ENCODE data around the gene KRTAP3-2. TPM values are rescaled to one million over a fixed set of nuclear protein-coding genes. Genes with fewer than 3 reads are reported as not detected.

KRTAP3-2 gene
- total RNA-seq, 1 donor from 2014 or later, result not detected

DNA sequence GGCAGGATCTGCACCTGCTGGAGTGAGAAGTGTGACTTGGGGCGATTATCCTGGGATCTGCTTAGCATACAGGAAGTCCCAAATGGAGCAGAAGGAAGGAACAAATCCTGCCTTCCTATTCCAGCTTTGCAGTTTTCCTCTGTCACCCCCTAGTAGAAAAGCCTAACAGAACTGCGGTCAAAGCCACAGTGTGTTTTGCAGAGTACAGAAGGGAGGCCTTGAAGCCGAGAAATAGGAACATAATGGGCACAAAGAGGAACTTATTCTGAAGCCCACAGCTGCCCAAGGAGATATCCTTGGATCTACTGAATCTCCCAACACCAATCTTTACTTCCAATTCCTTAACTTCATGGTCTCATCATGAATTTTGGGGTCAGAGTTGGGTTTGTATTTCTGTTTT is 18.8 kb upstream of the KRTAP3-2 start:
- Mint-ChIP-seq H3K27me3 (no peaks in the 10 kb centered on the region), H3K4me3 (no peak overlapping the region), H3K36me3 (peaks cover 3% of the 10 kb centered on the region), H3K27ac (no peak overlapping the region), H3K4me1 (ENCODE audit: unreplicated experiment) (no peaks in the 10 kb centered on the region), H3K9me3 (no peaks in the 10 kb centered on the region)
- TF ChIP-seq, protein P1, sequence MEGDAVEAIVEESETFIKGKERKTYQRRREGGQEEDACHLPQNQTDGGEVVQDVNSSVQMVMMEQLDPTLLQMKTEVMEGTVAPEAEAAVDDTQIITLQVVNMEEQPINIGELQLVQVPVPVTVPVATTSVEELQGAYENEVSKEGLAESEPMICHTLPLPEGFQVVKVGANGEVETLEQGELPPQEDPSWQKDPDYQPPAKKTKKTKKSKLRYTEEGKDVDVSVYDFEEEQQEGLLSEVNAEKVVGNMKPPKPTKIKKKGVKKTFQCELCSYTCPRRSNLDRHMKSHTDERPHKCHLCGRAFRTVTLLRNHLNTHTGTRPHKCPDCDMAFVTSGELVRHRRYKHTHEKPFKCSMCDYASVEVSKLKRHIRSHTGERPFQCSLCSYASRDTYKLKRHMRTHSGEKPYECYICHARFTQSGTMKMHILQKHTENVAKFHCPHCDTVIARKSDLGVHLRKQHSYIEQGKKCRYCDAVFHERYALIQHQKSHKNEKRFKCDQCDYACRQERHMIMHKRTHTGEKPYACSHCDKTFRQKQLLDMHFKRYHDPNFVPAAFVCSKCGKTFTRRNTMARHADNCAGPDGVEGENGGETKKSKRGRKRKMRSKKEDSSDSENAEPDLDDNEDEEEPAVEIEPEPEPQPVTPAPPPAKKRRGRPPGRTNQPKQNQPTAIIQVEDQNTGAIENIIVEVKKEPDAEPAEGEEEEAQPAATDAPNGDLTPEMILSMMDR (conservative IDR thresholded peaks at IDR 0.05), result no peak
- DNase-seq (ENCODE audit: extremely low spot score, unreplicated experiment), result no peak

DNA sequence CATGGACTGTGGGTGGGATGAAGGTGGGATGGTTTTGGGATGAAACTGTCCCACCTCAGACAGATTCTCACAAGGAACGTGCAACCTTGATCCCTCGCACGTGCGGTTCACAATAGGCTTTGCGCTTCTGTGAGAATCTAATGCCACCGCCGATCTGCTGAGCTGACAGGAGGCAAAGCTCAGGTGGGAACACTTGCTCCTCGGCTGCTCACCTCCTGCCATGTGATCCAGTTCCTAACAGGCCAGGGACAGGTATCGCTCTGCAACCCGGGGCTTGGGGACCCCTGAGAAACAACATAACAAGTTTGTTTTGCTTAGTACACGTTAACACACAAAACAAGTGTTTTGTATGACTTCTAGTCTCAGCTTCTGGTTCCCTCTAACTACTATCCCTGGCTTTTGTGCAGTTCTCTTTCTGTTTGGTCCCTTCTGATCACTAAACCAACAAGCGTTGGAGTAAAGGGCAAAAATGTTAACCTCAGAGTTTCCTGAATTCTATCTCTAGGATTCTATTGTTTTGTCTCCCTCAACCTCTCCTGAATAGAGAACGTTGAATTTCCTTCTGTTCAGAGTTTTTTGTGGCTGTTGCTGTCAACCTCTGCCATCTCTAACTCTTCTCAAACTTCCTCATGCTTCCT is 17.0 kb upstream of the KRTAP3-2 start:
- Mint-ChIP-seq H3K27me3 (no peaks in the 10 kb centered on the region), H3K9me3 (no peaks in the 10 kb centered on the region), H3K4me3 (no peak overlapping the region), H3K4me1 (ENCODE audit: unreplicated experiment) (peaks cover 4% of the 10 kb centered on the region), H3K27ac (no peak overlapping the region), H3K36me3 (no peaks in the 10 kb centered on the region)
- TF ChIP-seq, protein P1 (conservative IDR thresholded peaks at IDR 0.05), result no peak
- no peak for DNase-seq (ENCODE audit: extremely low spot score, unreplicated experiment)

DNA sequence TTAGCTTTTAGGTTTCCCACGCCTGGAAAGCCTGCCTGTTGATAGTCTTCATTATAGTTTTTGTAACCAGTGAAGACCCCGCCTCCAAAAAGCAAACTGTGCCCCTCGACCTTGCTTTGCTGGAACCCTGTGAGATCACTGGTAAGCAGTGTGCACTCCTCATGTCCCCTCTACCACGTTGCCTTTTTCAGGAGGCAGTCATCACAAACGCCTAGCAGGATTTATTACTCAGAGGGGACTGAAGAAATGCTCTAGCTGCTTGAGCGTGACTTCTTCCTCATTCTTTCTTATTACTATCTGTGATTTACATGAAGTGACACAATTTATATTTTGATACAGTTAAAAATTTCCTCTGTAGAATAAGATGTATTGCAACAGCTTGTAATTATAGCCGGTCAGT is 15.7 kb upstream of the KRTAP3-2 start:
- TF ChIP-seq, protein P1 (conservative IDR thresholded peaks at IDR 0.05), result no peak
- H3K4me3 Mint-ChIP-seq, result no peak overlapping the region
- peaks cover 4% of the 10 kb centered on the region for H3K4me1 Mint-ChIP-seq (ENCODE audit: unreplicated experiment)
- H3K9me3 Mint-ChIP-seq, result no peaks in the 10 kb centered on the region
- no peak overlapping the region for H3K27ac Mint-ChIP-seq
- DNase-seq (ENCODE audit: extremely low spot score, unreplicated experiment), result no peak
- H3K36me3 Mint-ChIP-seq, result no peaks in the 10 kb centered on the region
- H3K27me3 Mint-ChIP-seq, result no peaks in the 10 kb centered on the region

DNA sequence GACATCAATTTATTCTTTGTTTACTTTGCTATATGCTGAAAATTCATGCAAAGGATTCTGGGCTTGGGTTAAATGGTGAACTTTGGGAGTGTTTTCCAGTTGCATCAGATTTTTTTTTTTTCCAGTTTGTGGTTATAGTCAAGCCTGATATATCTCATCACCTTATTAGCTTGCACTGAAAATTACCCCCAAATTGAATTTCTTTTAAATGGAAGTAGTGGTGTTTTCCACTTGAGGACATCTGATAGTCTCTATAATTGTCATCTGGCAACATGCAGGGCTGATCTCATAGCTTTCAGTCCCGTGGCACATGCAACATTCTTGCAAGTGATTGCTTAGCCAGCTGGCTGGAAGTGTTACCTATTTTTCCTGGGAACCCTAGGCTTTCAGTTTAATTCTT is 13.9 kb upstream of the KRTAP3-2 start:
- DNase-seq (ENCODE audit: extremely low spot score, unreplicated experiment), result no peak
- H3K27me3 Mint-ChIP-seq, result no peaks in the 10 kb centered on the region
- H3K4me3 Mint-ChIP-seq, result no peak overlapping the region
- peaks cover 17% of the 10 kb centered on the region for H3K4me1 Mint-ChIP-seq (ENCODE audit: unreplicated experiment)
- H3K36me3 Mint-ChIP-seq, result no peaks in the 10 kb centered on the region
- TF ChIP-seq, protein P1 (conservative IDR thresholded peaks at IDR 0.05), result no peak
- H3K27ac Mint-ChIP-seq, result no peak overlapping the region
- H3K9me3 Mint-ChIP-seq, result no peaks in the 10 kb centered on the region

DNA sequence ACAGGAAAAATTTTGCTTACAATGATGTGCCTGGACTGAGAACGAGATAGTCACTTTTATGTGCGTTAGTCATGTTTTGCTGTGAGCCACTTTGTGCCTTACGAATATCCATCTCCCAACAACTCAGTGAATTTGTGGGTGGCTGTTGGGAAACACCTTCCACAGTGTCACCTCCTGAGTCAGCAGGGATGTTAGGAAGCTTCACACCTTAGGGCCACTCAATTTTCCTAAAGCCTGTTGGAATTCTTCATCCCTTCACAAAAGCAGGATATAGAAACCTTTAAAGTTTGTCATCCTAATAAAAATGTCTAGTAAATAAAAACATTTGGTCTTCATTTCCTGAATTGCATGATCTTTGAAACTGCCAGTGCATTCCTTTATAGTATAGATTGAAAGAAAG is 13.5 kb upstream of the KRTAP3-2 start:
- Mint-ChIP-seq H3K36me3 (no peaks in the 10 kb centered on the region), H3K27ac (no peak overlapping the region), H3K9me3 (no peaks in the 10 kb centered on the region), H3K4me1 (ENCODE audit: unreplicated experiment) (peaks cover 18% of the 10 kb centered on the region), H3K4me3 (no peak overlapping the region), H3K27me3 (no peaks in the 10 kb centered on the region)
- TF ChIP-seq, protein P1 (conservative IDR thresholded peaks at IDR 0.05), result no peak
- DNase-seq (ENCODE audit: extremely low spot score, unreplicated experiment), result no peak

Measured in type B pancreatic cell (in vitro differentiated cells).